AG04450 (cell line): Measurements from ENCODE around the gene CDH4. TPM values are rescaled to one million over a fixed set of nuclear protein-coding genes. Genes with fewer than 3 reads are reported as not detected.

ENCODE experiments used
- CTCF ChIA-PET: fragments of 300-600, 350-600 bp; formaldehyde crosslinking; extraction: SDS; loops from one replicate; lab custom pipeline; 2022; ENCODE audit warnings: antibody characterized with exemption, inconsistent platforms; lab: Charles Lee
- POLR2A ChIA-PET: fragments of 350-600 bp; formaldehyde crosslinking; extraction: SDS; loops from one replicate; lab custom pipeline; 2021; ENCODE audit warnings: antibody characterized with exemption, inconsistent platforms; lab: Yijun Ruan, JAX
- DNase-seq: peaks from one replicate; pipeline ENCODE4 v3.0.0-alpha.2; 2011; ENCODE audit warnings: low read depth, low spot score
- H3K27ac ChIP-seq: one replicate; pipeline ENCODE4 v1.5.1; 2012; ENCODE audit warnings: low read depth, low read length, control low read depth
- H3K27me3 ChIP-seq: one replicate; pipeline ENCODE4 v1.6.0; 2012; ENCODE audit warnings: low read length; ENCODE audit not compliant: control insufficient read depth, insufficient read depth
- H3K4me3 ChIP-seq: 2 replicates; pipeline ENCODE4 v1.5.1; 2011; ENCODE audit warnings: mild to moderate bottlenecking, low read depth, low read length, control low read depth
- H3K9me3 ChIP-seq: 2 replicates; pipeline ENCODE4 v1.5.1; 2012; ENCODE audit warnings: low read length; ENCODE audit not compliant: control insufficient read depth, insufficient read depth
- CTCF ChIP-seq: IDR thresholded peaks from 2 replicates; pipeline ENCODE4 v1.5.1; 2011; ENCODE audit warnings: low read depth, low read length, control low read depth, inconsistent platforms
- polyA plus RNA-seq: library from polyadenylated mRNA; depleted of rRNA; stranded (reverse); fragments of >200 nt; gene quantifications from 2 replicates; pipeline ENCODE4 v1.2.3, GENCODE V29; 2011

The CDH4 gene
- polyA plus RNA-seq, 1 experiment: 1.6 TPM

- Histone ChIP-seq H3K27me3 (peaks cover 2% of the 10 kb centered on the region), H3K4me3 (no peak overlapping the region), H3K27ac (no peak overlapping the region), H3K9me3 (peaks cover 3% of the 10 kb centered on the region; the same call in 1 of the 2 replicates)
- POLR2A ChIA-PET: no interaction called here
- CTCF ChIA-PET: no interaction called here
- DNase-seq: no peak
- TF ChIP-seq CTCF: no peak
Observed at GRCh38 chr20:61879694-61880093, 627.6 kb downstream of the CDH4 start.

GRCh38 chr20:61880706-61881105 is 628.6 kb downstream of the CDH4 start:
- Histone ChIP-seq H3K27ac (no peak overlapping the region), H3K4me3 (no peak overlapping the region), H3K27me3 (peaks cover 4% of the 10 kb centered on the region), H3K9me3 (peaks cover 3% of the 10 kb centered on the region; the same call in 1 of the 2 replicates)
- POLR2A ChIA-PET: no interaction called here
- no peak for DNase-seq
- CTCF ChIA-PET: no interaction called here
- TF ChIP-seq CTCF: no peak

- Histone ChIP-seq H3K27me3 (peaks cover 4% of the 10 kb centered on the region), H3K9me3 (peaks cover 3% of the 10 kb centered on the region; the same call in 1 of the 2 replicates), H3K4me3 (no peak overlapping the region), H3K27ac (no peak overlapping the region)
- DNase-seq: no peak
- TF ChIP-seq CTCF: no peak
- ChIA-PET POLR2A (no interaction called here), CTCF (no interaction called here)
Observed at GRCh38 chr20:61881416-61881815, 629.4 kb downstream of the CDH4 start.

- peaks cover 3% of the 10 kb centered on the region; the same call in 1 of the 2 replicates for H3K9me3 ChIP-seq
- CTCF ChIA-PET: no interaction called here
- POLR2A ChIA-PET: no interaction called here
Observed at GRCh38 chr20:61881861-61882260, 629.8 kb downstream of the CDH4 start.

More at GRCh38 chr20:61881861-61882260, 629.8 kb downstream of the CDH4 start:
- Histone ChIP-seq H3K27ac (no peak overlapping the region), H3K4me3 (no peak overlapping the region), H3K27me3 (peaks cover 4% of the 10 kb centered on the region)
- DNase-seq: no peak
- TF ChIP-seq CTCF: no peak
